B cell (primary cell): ENCODE measurements around the gene SWAP70. TPM values are rescaled to one million over a fixed set of nuclear protein-coding genes. Genes with fewer than 3 reads are reported as not detected.
A peak's percentile ranks its signal among the peaks of the same experiment; 100 is the strongest.

ENCODE experiments used
- ATAC-seq: fragments of 200-7000 bp; cut with Tn5 transposase; one replicate; pipeline ENCODE4 v1.10.0; 2021; ENCODE audit warnings: low read depth, mild to moderate bottlenecking, moderate number of reproducible peaks, moderate library complexity
- CTCF ChIA-PET: fragments of 350-600 bp; sonication (Branson Sonifier 250); formaldehyde crosslinking; loops from one replicate; lab custom pipeline; 2021; ENCODE audit warnings: antibody characterized with exemption, inconsistent platforms; lab: Charles Lee
- POLR2A ChIA-PET: fragments of 350-600 bp; sonication (Branson Sonifier 250); formaldehyde crosslinking; loops from one replicate; lab custom pipeline; 2021; ENCODE audit warnings: antibody characterized with exemption; lab: Charles Lee
- DNase-seq: peaks from one replicate; pipeline ENCODE4 v3.0.0; 2013
- H2AFZ ChIP-seq: 2 replicates; pipeline ENCODE4 v1.6.1; 2012; ENCODE audit warnings: mild to moderate bottlenecking, low read depth, low read length; ENCODE audit not compliant: insufficient read depth, poor library complexity, severe bottlenecking
- H3K27ac ChIP-seq, 2 donors: 1 replicate in 1 of 2; 2 replicates in 1 of 2; pipeline ENCODE4 v1.5.1; 2012 to 2013; ENCODE audit warnings: low read length in 2 of 2, mild to moderate bottlenecking in 2 of 2, moderate library complexity in 1 of 2
- H3K27me3 ChIP-seq, 4 experiments: fragments of 200-600 bp in 1 of 4; sonication (generic) in 1 of 4; replicated peaks in 1 of 4; 1 replicate in 2 of 4; 2 replicates in 2 of 4; pipeline versions ENCODE4 v1.6.1 to v1.7.0; 2013 to 2016; ENCODE audit warnings: low read length in 3 of 4, mild to moderate bottlenecking in 2 of 4, mixed read lengths in 1 of 4, moderate library complexity in 1 of 4; ENCODE audit not compliant: insufficient read depth in 4 of 4, control insufficient read depth in 3 of 4; ENCODE audit errors: control extremely low read depth in 1 of 4
- H3K36me3 ChIP-seq, 2 experiments: replicated peaks in 1 of 2; 1 replicate in 1 of 2; 2 replicates in 1 of 2; pipeline versions ENCODE4 v1.6.1 to v1.7.1; 2013; ENCODE audit warnings: low read length in 1 of 2; ENCODE audit not compliant: insufficient read depth in 2 of 2, control insufficient read depth in 1 of 2; ENCODE audit errors: control extremely low read depth in 1 of 2, extremely low read depth in 1 of 2
- H3K4me1 ChIP-seq, 2 donors: fragments of 200-600 bp in 1 of 2; sonication (generic) in 1 of 2; 1 replicate in 1 of 2; 2 replicates in 1 of 2; pipeline versions ENCODE4 v1.5.1 to v1.6.1; 2013 to 2017; ENCODE audit warnings: low read length in 2 of 2; ENCODE audit not compliant: control insufficient read depth in 2 of 2, insufficient read depth in 2 of 2
- H3K4me2 ChIP-seq: replicated peaks from 2 replicates; pipeline ENCODE3; 2012; ENCODE audit warnings: mild to moderate bottlenecking, low read depth, low read length; ENCODE audit not compliant: poor library complexity, severe bottlenecking
- H3K4me3 ChIP-seq, 5 experiments: fragments of 200-600 bp in 1 of 5; sonication (generic) in 1 of 5; 1 replicate in 3 of 5; 2 replicates in 2 of 5; pipeline versions ENCODE4 v1.5.1 to v1.7.0; 2011 to 2016; ENCODE audit warnings: low read length in 4 of 5, mild to moderate bottlenecking in 4 of 5, low read depth in 2 of 5, control low read depth in 1 of 5, moderate library complexity in 1 of 5; ENCODE audit not compliant: insufficient read depth in 1 of 5; ENCODE audit errors: control extremely low read depth in 1 of 5, extremely low read depth in 1 of 5
- H3K79me2 ChIP-seq: fragments of 200-600 bp; sonication (generic); one replicate; pipeline ENCODE4 v1.6.0; 2016; ENCODE audit warnings: low read length; ENCODE audit not compliant: control insufficient read depth, insufficient read depth
- H3K9ac ChIP-seq: fragments of 200-600 bp; sonication (generic); 2 replicates; pipeline ENCODE4 v1.6.1; 2017; ENCODE audit warnings: mild to moderate bottlenecking, low read length, moderate library complexity
- H3K9me3 ChIP-seq, 3 donors: one replicate each; pipeline versions ENCODE4 v1.6.1 to v1.7.1; 2013; ENCODE audit warnings: low read length in 2 of 3; ENCODE audit not compliant: control insufficient read depth in 2 of 3, insufficient read depth in 1 of 3; ENCODE audit errors: control extremely low read depth in 1 of 3
- H4K20me1 ChIP-seq: 2 replicates; pipeline ENCODE4 v1.6.0; 2012; ENCODE audit warnings: mild to moderate bottlenecking, low read length; ENCODE audit not compliant: insufficient read depth, control insufficient read depth, poor library complexity, severe bottlenecking
- H3K27ac Mint-ChIP-seq: one replicate; pipeline ENCODE4 v1.8.0; 2021; ENCODE audit warnings: mixed read lengths
- H3K27me3 Mint-ChIP-seq: one replicate; pipeline ENCODE4 v1.8.0; 2021; ENCODE audit warnings: mixed read lengths
- H3K4me1 Mint-ChIP-seq: one replicate; pipeline ENCODE4 v1.8.0; 2021; ENCODE audit warnings: mixed read lengths
- H3K4me3 Mint-ChIP-seq: one replicate; pipeline ENCODE4 v1.8.0; 2021; ENCODE audit warnings: mixed read lengths
- H3K9me3 Mint-ChIP-seq: one replicate; pipeline ENCODE4 v1.8.0; 2022; ENCODE audit warnings: mixed read lengths; ENCODE audit not compliant: insufficient read depth
- EZH2 ChIP-seq: IDR thresholded peaks from 2 replicates; pipeline ENCODE4 v1.6.1; 2012; ENCODE audit warnings: borderline replicate concordance, low read depth, mild to moderate bottlenecking, moderate library complexity, low read length; ENCODE audit not compliant: insufficient read depth, poor library complexity, severe bottlenecking
- WGBS: methylation state at CpG from one replicate; pipeline ENCODE4 v1.1.5; 2013; ENCODE audit warnings: missing lambda C conversion rate; ENCODE audit not compliant: insufficient coverage; 5-methylcytosine and 5-hydroxymethylcytosine counted together
- intact Hi-C: fragments of 100-400 bp; cut with micrococcal nuclease; formaldehyde crosslinking; loops from one replicate; pipeline ENCODE4 v1.10.0; 2022
- polyA plus RNA-seq: library from polyadenylated mRNA; depleted of rRNA; stranded (reverse); fragments of >200 nt; gene quantifications from 2 replicates; pipeline ENCODE4 v1.2.3, GENCODE V29; 2012
- total RNA-seq, 2 donors: library from RNA; stranded (reverse); fragments of 120-200 nt in 1 of 2; gene quantifications; 1 replicate in 1 of 2; 2 replicates in 1 of 2; pipeline versions ENCODE4 v1.2.3 to v1.2.4, GENCODE V29; 2013 to 2022
- TF ChIP-seq, protein P1 (sequence below): fragments of 200-600 bp; IDR thresholded peaks from one replicate; pipeline ENCODE4 v1.8.0; 2022; ENCODE audit warnings: antibody characterized with exemption, mild to moderate bottlenecking

The SWAP70 gene
- total and polyA plus RNA-seq, 2 donors (not counting 1 experiment from before 2014, with no cell fraction given) = 69.8 to 200 TPM

DNA sequence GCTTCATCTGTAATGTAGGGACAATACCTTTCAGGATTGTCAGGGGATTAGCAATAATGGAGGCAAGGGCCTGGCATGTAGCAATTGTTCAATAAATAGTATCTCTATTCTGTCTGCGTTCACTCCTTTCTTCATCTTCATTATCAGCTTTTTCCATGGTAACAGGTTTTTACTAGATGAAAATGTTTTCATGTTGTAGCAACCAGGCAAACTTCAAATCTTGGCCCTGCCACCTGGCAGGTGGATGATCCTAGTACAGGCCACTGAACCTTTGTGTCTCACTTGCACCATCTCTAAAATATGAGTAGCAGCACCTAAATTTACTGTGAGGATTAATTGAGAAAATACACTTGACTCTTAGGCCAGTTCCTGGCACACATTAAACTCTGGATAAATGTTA lies 83.4 kb downstream of the SWAP70 start:
- H3K27ac ChIP-seq = peak overlapping the region; percentile 86 to 87
- Mint-ChIP-seq H3K4me3 (peak overlapping the region; percentile 47), H3K9me3 (no peaks in the 10 kb centered on the region), H3K4me1 (peaks cover 55% of the 10 kb centered on the region), H3K27me3 (no peaks in the 10 kb centered on the region), H3K27ac (peak overlapping the region; percentile 78)
- intact Hi-C loops = loop anchor here (5.0 kb wide), 1 partner anchor 35 kb away; no protein-coding TSS in a partner anchor
- H3K27me3 ChIP-seq = no peaks in the 10 kb centered on the region
- POLR2A ChIA-PET = interaction anchor here (0.9 to 5.6 kb wide), 8 partner anchors 18 to 286 kb away, joined by 3 to 38 read pairs (median 4); partner anchors contain the start of genes WEE1 and ZNF143
- ATAC-seq (no peak), DNase-seq (no peak)
- CTCF ChIA-PET = interaction anchor here (0.6 to 9.5 kb wide), 31 partner anchors 9 to 563 kb away, joined by 3 to 226 read pairs (median 17); partner anchors contain the start of gene WEE1
- WGBS = no CpG with 5 or more reads among the region's 1 CpG
- no peaks in the 10 kb centered on the region for H3K9me3 ChIP-seq
- peaks cover 48 to 49% of the 10 kb centered on the region in 2 donors for H3K4me1 ChIP-seq
- H4K20me1 ChIP-seq = peaks cover 7% of the 10 kb centered on the region
- H3K36me3 ChIP-seq = peaks cover 8 to 71% of the 10 kb centered on the region in 2 experiments
- TF ChIP-seq, protein P1, sequence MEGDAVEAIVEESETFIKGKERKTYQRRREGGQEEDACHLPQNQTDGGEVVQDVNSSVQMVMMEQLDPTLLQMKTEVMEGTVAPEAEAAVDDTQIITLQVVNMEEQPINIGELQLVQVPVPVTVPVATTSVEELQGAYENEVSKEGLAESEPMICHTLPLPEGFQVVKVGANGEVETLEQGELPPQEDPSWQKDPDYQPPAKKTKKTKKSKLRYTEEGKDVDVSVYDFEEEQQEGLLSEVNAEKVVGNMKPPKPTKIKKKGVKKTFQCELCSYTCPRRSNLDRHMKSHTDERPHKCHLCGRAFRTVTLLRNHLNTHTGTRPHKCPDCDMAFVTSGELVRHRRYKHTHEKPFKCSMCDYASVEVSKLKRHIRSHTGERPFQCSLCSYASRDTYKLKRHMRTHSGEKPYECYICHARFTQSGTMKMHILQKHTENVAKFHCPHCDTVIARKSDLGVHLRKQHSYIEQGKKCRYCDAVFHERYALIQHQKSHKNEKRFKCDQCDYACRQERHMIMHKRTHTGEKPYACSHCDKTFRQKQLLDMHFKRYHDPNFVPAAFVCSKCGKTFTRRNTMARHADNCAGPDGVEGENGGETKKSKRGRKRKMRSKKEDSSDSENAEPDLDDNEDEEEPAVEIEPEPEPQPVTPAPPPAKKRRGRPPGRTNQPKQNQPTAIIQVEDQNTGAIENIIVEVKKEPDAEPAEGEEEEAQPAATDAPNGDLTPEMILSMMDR = no peak
- no peak for TF ChIP-seq EZH2
- H3K4me2 ChIP-seq = peak overlapping the region; percentile 64
- H2AFZ ChIP-seq = no peak overlapping the region
- peak overlapping the region; percentile 28 for H3K9ac ChIP-seq
- peaks cover 72% of the 10 kb centered on the region for H3K79me2 ChIP-seq
- H3K4me3 ChIP-seq = no peak overlapping the region

DNA sequence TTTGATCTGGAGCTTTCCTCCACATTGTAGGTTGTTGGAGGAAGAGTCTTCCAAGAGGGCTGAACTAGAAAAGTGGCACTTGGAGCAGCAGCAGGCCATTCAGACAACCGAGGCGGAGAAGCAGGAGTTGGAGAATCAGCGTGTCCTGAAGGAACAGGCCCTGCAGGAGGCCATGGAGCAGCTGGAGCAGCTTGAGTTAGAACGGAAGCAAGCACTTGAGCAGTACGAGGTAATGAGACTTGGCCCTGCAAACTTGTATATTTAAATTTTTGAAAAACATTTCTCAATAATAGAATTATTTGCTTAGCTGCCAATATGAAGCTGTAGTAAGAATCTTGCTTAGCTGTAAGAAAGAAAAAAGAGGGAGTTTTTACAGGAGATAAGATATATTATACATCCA lies 84.0 kb downstream of the SWAP70 start:
- Mint-ChIP-seq H3K4me3 (peak overlapping the region; percentile 47), H3K27me3 (no peaks in the 10 kb centered on the region), H3K9me3 (no peaks in the 10 kb centered on the region), H3K27ac (peak overlapping the region; percentile 78), H3K4me1 (peaks cover 55% of the 10 kb centered on the region)
- CTCF ChIA-PET = interaction anchor here (0.6 to 9.5 kb wide), 46 partner anchors 9 to 576 kb away, joined by 3 to 226 read pairs (median 6); partner anchors contain the start of genes ADM and WEE1
- H3K27me3 ChIP-seq = no peaks in the 10 kb centered on the region
- H3K79me2 ChIP-seq = peaks cover 68% of the 10 kb centered on the region
- H3K4me1 ChIP-seq = peaks cover 48 to 49% of the 10 kb centered on the region in 2 donors
- peaks cover 8 to 69% of the 10 kb centered on the region in 2 experiments for H3K36me3 ChIP-seq
- TF ChIP-seq, protein P1 = no peak
- H3K4me2 ChIP-seq = peak overlapping the region; percentile 64
- intact Hi-C loops = loop anchor here (1.0 to 5.0 kb wide), 7 partner anchors 8 to 213 kb away; partner anchors contain the start of gene WEE1
- ATAC-seq (no peak), DNase-seq (no peak)
- H3K4me3 ChIP-seq = peak overlapping the region in 1 of 5 experiments; percentile 30
- H2AFZ ChIP-seq = no peak overlapping the region
- H3K9me3 ChIP-seq = no peaks in the 10 kb centered on the region
- POLR2A ChIA-PET = interaction anchor here (0.5 to 5.6 kb wide), 10 partner anchors 18 to 287 kb away, joined by 3 to 38 read pairs (median 4); partner anchors contain the start of genes WEE1 and ZNF143
- peak overlapping the region; percentile 86 to 87 for H3K27ac ChIP-seq
- peak overlapping the region; percentile 28 for H3K9ac ChIP-seq
- H4K20me1 ChIP-seq = peaks cover 7% of the 10 kb centered on the region
- WGBS = 72% methylated on average over 2 of the region's 5 CpGs
